Measurements from ENCODE around the gene CCDC51. TPM values are rescaled to one million over a fixed set of nuclear protein-coding genes. Genes with fewer than 3 reads are reported as not detected.

CCDC51 gene
- total RNA-seq, 1 experiment from 2014 or later, result 11.8 TPM

DNA sequence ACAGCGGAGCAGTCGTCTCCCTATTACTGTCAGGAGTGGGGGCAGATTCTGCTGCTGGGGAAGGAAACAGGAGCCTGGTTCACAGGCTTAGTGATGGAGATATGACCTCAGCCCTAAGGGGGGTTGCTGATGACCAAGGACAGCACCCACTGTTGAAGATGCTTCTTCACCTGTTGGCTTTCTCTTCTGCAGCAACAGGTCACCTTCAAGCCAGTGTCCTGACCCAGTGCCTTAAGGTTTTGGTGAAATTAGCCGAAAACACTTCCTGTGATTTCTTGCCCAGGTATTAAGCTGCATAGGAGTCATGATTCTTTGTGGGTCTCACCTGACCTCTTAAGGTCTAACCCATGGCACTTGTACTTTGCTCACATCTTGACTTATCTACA is 20.6 kb upstream of the CCDC51 start:
- H3K9me3 ChIP-seq (ENCODE audit: low read depth, low read length, poor library complexity, severe bottlenecking), result no peaks in the 10 kb centered on the region
- no peaks in the 10 kb centered on the region for H3K4me1 ChIP-seq (ENCODE audit: insufficient read depth, low read length, poor library complexity, severe bottlenecking)
- TF ChIP-seq EZH2 (IDR thresholded peaks at IDR 0.05; ENCODE audit: borderline replicate concordance, low read depth, low read length, poor library complexity, severe bottlenecking), result no peak
- TF ChIP-seq, protein P1, sequence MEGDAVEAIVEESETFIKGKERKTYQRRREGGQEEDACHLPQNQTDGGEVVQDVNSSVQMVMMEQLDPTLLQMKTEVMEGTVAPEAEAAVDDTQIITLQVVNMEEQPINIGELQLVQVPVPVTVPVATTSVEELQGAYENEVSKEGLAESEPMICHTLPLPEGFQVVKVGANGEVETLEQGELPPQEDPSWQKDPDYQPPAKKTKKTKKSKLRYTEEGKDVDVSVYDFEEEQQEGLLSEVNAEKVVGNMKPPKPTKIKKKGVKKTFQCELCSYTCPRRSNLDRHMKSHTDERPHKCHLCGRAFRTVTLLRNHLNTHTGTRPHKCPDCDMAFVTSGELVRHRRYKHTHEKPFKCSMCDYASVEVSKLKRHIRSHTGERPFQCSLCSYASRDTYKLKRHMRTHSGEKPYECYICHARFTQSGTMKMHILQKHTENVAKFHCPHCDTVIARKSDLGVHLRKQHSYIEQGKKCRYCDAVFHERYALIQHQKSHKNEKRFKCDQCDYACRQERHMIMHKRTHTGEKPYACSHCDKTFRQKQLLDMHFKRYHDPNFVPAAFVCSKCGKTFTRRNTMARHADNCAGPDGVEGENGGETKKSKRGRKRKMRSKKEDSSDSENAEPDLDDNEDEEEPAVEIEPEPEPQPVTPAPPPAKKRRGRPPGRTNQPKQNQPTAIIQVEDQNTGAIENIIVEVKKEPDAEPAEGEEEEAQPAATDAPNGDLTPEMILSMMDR (conservative IDR thresholded peaks at IDR 0.05; ENCODE audit: low read depth, low read length), result no peak
- no TSS peak for BruUV-seq (replicated peaks)
- no peak overlapping the region for H3K4me3 ChIP-seq (ENCODE audit: low read depth, low read length, poor library complexity, severe bottlenecking)
- POLR2A ChIA-PET (ENCODE audit: low non-redundant PET), result no interaction called here
- CTCF ChIA-PET, result no interaction called here
- intact Hi-C loops (cut with micrococcal nuclease; ENCODE audit: unreplicated experiment), result no loop called here
- no peaks in the 10 kb centered on the region for H3K27me3 ChIP-seq (replicated peaks; ENCODE audit: insufficient read depth, low read depth, low read length, poor library complexity)
- DNase-seq (ENCODE audit: low spot score), result no peak
- no peak overlapping the region for H3K27ac ChIP-seq (ENCODE audit: low read depth, low read length, poor library complexity, severe bottlenecking)
- peaks cover 10% of the 10 kb centered on the region for H3K36me3 ChIP-seq (ENCODE audit: insufficient read depth, low read length, poor library complexity, severe bottlenecking)

DNA sequence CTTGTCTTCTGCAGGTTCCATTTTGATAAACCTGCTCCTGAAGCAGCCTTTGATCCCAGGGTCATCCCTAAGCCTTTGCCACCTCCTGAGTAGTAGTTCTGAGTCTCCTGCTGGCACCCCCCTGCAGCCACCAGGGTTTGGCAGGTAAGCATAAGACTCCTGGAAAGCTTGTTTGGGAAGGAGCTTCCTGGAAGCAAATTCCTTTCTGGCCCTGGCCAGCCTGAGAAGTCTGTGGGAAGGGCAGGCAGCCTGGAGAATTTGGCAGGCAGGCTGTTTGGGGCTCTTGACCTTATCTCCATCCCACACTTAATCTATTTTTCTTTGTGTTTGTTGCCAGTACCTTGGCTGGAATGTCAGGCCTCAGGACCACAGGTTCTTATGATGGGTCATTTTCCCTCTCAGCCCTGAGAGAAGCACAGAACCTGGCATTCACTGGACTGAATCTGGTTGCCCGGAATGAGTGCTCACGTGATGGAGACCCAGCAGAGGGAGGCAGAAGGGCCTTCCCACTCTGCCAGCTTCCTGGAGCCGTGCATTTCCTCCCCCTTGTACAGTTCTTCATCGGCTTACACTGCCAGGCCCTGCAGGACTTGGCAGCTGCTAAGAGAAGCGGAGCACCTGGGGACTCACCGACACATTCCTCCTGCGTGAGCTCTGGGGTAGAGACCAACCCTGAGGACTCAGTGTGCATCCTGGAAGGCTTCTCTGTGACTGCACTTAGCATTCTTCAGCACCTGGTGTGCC is 20.0 kb upstream of the CCDC51 start:
- intact Hi-C loops (cut with micrococcal nuclease; ENCODE audit: unreplicated experiment), result no loop called here
- TF ChIP-seq EZH2 (IDR thresholded peaks at IDR 0.05; ENCODE audit: borderline replicate concordance, low read depth, low read length, poor library complexity, severe bottlenecking), result no peak
- TF ChIP-seq, protein P1 (conservative IDR thresholded peaks at IDR 0.05; ENCODE audit: low read depth, low read length), result no peak
- Histone ChIP-seq H3K36me3 (ENCODE audit: insufficient read depth, low read length, poor library complexity, severe bottlenecking) (peaks cover 10% of the 10 kb centered on the region), H3K27me3 (replicated peaks; ENCODE audit: insufficient read depth, low read depth, low read length, poor library complexity) (no peaks in the 10 kb centered on the region), H3K9me3 (ENCODE audit: low read depth, low read length, poor library complexity, severe bottlenecking) (no peaks in the 10 kb centered on the region), H3K4me1 (ENCODE audit: insufficient read depth, low read length, poor library complexity, severe bottlenecking) (no peaks in the 10 kb centered on the region), H3K27ac (ENCODE audit: low read depth, low read length, poor library complexity, severe bottlenecking) (no peak overlapping the region), H3K4me3 (ENCODE audit: low read depth, low read length, poor library complexity, severe bottlenecking) (no peak overlapping the region)
- ChIA-PET POLR2A (ENCODE audit: low non-redundant PET) (no interaction called here), CTCF (no interaction called here)
- DNase-seq (ENCODE audit: low spot score), result no peak
- no TSS peak for BruUV-seq (replicated peaks)

DNA sequence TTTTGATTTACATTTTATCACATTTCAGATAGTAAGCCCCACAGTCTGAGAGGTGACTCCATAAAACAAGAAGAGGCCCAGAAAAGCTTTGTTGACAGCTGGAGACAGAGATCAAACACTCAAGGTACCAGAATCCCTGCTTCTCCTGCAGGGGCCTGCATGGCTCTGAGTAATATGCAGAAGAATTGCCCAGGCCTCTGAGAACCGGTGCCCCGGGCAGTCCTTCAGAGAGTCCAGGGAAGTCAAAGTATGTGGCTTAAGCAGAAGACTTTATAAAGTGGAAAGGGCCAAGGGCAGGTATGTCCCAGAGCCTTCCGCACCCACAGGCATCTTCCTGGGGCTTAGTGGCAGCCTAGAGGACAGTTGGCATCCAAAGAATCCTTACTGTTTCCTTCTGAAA is 19.4 kb upstream of the CCDC51 start:
- H3K27me3 ChIP-seq (replicated peaks; ENCODE audit: insufficient read depth, low read depth, low read length, poor library complexity), result no peaks in the 10 kb centered on the region
- H3K9me3 ChIP-seq (ENCODE audit: low read depth, low read length, poor library complexity, severe bottlenecking), result no peaks in the 10 kb centered on the region
- no peak for DNase-seq (ENCODE audit: low spot score)
- no peak for TF ChIP-seq EZH2 (IDR thresholded peaks at IDR 0.05; ENCODE audit: borderline replicate concordance, low read depth, low read length, poor library complexity, severe bottlenecking)
- TF ChIP-seq, protein P1 (conservative IDR thresholded peaks at IDR 0.05; ENCODE audit: low read depth, low read length), result no peak
- no peak overlapping the region for H3K4me3 ChIP-seq (ENCODE audit: low read depth, low read length, poor library complexity, severe bottlenecking)
- CTCF ChIA-PET, result no interaction called here
- POLR2A ChIA-PET (ENCODE audit: low non-redundant PET), result no interaction called here
- peaks cover 10% of the 10 kb centered on the region for H3K36me3 ChIP-seq (ENCODE audit: insufficient read depth, low read length, poor library complexity, severe bottlenecking)
- no peaks in the 10 kb centered on the region for H3K4me1 ChIP-seq (ENCODE audit: insufficient read depth, low read length, poor library complexity, severe bottlenecking)
- intact Hi-C loops (cut with micrococcal nuclease; ENCODE audit: unreplicated experiment), result no loop called here
- BruUV-seq (replicated peaks), result no TSS peak
- H3K27ac ChIP-seq (ENCODE audit: low read depth, low read length, poor library complexity, severe bottlenecking), result no peak overlapping the region
